Liver (tissue), 3 donors: Measurements from ENCODE around the gene WWOX.

Experiments
- HNF4G ChIP-seq: IDR thresholded peaks from 2 replicates; pipeline ENCODE4 v1.6.1; 2016; ENCODE audit warnings: antibody characterized with exemption
- JUND ChIP-seq, 2 donors: IDR thresholded peaks; 2 replicates each; pipeline ENCODE4 v1.6.1; 2016; ENCODE audit warnings: antibody characterized with exemption in 2 of 2
- RAD21 ChIP-seq, 2 donors: IDR thresholded peaks; 2 replicates each; pipeline ENCODE4 v1.6.1; 2016; ENCODE audit warnings: antibody characterized with exemption in 2 of 2, mild to moderate bottlenecking in 2 of 2
- RXRA ChIP-seq, 2 donors: IDR thresholded peaks; 2 replicates each; pipeline ENCODE4 v1.6.1; 2017 to 2018; ENCODE audit warnings: antibody characterized with exemption in 2 of 2, mild to moderate bottlenecking in 1 of 2
- TAF1 ChIP-seq: conservative IDR thresholded peaks from 2 replicates; pipeline ENCODE4 v1.6.1; 2016; ENCODE audit warnings: antibody characterized with exemption, mild to moderate bottlenecking
- YY1 ChIP-seq: IDR thresholded peaks from 2 replicates; pipeline ENCODE4 v1.6.1; 2016; ENCODE audit warnings: antibody characterized with exemption, mild to moderate bottlenecking
- TF ChIP-seq, protein P1 (sequence below): fragments of 150-350 bp; IDR thresholded peaks from 2 replicates; pipeline ENCODE4 v1.5.1; 2017; ENCODE audit warnings: improper control_type of control experiment, low read depth, low read length; ENCODE audit not compliant: missing input control
- TF ChIP-seq, protein P2 (sequence below): IDR thresholded peaks from 2 replicates; pipeline ENCODE4 v1.6.1; 2016; ENCODE audit warnings: antibody characterized with exemption
- TF ChIP-seq, protein P3 (sequence below): IDR thresholded peaks from 2 replicates; pipeline ENCODE4 v1.6.1; 2016; ENCODE audit warnings: antibody characterized with exemption, mild to moderate bottlenecking
- donor health status: healthy.
- donor health status: healthy.

DNA sequence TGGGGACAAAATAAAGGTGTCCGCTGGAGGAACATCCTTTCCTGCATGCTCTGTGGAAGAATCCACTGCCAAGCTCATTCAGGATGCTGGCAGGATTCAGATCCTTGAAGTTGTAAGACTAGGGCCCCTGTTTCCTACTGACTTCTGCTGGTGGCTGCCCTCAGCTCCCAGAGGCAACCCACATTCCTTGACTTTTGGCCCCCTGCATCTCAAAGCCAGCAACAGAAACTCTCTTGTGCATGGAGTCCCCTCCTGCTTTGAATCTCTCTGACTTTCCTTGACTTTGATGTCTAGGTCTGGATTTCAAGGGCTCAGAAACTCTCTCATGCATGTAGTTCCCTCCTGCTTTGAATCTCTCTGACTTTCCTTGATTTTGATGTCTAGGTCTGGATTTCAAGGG, 461.5 kb downstream of the WWOX start:
- TF ChIP-seq, protein P1, sequence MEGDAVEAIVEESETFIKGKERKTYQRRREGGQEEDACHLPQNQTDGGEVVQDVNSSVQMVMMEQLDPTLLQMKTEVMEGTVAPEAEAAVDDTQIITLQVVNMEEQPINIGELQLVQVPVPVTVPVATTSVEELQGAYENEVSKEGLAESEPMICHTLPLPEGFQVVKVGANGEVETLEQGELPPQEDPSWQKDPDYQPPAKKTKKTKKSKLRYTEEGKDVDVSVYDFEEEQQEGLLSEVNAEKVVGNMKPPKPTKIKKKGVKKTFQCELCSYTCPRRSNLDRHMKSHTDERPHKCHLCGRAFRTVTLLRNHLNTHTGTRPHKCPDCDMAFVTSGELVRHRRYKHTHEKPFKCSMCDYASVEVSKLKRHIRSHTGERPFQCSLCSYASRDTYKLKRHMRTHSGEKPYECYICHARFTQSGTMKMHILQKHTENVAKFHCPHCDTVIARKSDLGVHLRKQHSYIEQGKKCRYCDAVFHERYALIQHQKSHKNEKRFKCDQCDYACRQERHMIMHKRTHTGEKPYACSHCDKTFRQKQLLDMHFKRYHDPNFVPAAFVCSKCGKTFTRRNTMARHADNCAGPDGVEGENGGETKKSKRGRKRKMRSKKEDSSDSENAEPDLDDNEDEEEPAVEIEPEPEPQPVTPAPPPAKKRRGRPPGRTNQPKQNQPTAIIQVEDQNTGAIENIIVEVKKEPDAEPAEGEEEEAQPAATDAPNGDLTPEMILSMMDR = no peak
- no peak for TF ChIP-seq JUND (IDR thresholded peaks at IDR 0.05)
- no peak for TF ChIP-seq RAD21 (IDR thresholded peaks at IDR 0.05)
- TF ChIP-seq TAF1 = no peak
- no peak for TF ChIP-seq YY1
- TF ChIP-seq RXRA (IDR thresholded peaks at IDR 0.05) = no peak
- TF ChIP-seq, protein P2, sequence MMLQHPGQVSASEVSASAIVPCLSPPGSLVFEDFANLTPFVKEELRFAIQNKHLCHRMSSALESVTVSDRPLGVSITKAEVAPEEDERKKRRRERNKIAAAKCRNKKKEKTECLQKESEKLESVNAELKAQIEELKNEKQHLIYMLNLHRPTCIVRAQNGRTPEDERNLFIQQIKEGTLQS = no peak
- TF ChIP-seq, protein P3, sequence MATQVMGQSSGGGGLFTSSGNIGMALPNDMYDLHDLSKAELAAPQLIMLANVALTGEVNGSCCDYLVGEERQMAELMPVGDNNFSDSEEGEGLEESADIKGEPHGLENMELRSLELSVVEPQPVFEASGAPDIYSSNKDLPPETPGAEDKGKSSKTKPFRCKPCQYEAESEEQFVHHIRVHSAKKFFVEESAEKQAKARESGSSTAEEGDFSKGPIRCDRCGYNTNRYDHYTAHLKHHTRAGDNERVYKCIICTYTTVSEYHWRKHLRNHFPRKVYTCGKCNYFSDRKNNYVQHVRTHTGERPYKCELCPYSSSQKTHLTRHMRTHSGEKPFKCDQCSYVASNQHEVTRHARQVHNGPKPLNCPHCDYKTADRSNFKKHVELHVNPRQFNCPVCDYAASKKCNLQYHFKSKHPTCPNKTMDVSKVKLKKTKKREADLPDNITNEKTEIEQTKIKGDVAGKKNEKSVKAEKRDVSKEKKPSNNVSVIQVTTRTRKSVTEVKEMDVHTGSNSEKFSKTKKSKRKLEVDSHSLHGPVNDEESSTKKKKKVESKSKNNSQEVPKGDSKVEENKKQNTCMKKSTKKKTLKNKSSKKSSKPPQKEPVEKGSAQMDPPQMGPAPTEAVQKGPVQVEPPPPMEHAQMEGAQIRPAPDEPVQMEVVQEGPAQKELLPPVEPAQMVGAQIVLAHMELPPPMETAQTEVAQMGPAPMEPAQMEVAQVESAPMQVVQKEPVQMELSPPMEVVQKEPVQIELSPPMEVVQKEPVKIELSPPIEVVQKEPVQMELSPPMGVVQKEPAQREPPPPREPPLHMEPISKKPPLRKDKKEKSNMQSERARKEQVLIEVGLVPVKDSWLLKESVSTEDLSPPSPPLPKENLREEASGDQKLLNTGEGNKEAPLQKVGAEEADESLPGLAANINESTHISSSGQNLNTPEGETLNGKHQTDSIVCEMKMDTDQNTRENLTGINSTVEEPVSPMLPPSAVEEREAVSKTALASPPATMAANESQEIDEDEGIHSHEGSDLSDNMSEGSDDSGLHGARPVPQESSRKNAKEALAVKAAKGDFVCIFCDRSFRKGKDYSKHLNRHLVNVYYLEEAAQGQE = no peak
- no peak for TF ChIP-seq HNF4G
